HG02840 (cell line): ENCODE measurements around the gene SNX9.

Experiments used
- ATAC-seq: cut with Tn5 transposase; IDR thresholded peaks from one replicate; pipeline ENCODE4 v1.9.1; 2021; ENCODE audit warnings: mild to moderate bottlenecking, moderate library complexity, moderate number of reproducible peaks; ENCODE audit not compliant: unreplicated experiment, low FRiP score

The SNX9 gene

GRCh38 chr6:157985378-157986155 is 162.5 kb downstream of the SNX9 start:
- no peak for ATAC-seq

- ATAC-seq, result no peak
Measured at GRCh38 chr6:157987788-157988699, 165.0 kb downstream of the SNX9 start.

GRCh38 chr6:157988700-157989063 is 165.6 kb downstream of the SNX9 start:
- no peak for ATAC-seq

GRCh38 chr6:157989541-157990289 is 166.7 kb downstream of the SNX9 start:
- ATAC-seq, result no peak

- no peak for ATAC-seq
Measured at GRCh38 chr6:157990321-157991066, 167.4 kb downstream of the SNX9 start.

GRCh38 chr6:157991067-157991432 is 168.0 kb downstream of the SNX9 start:
- no peak for ATAC-seq

GRCh38 chr6:157993076-157993475 is 170.0 kb downstream of the SNX9 start:
- ATAC-seq, result no peak

- ATAC-seq, result no peak
Measured at GRCh38 chr6:157994125-157994795, 171.2 kb downstream of the SNX9 start.
